ENCODE measurements around the gene TLE1.

DNA sequence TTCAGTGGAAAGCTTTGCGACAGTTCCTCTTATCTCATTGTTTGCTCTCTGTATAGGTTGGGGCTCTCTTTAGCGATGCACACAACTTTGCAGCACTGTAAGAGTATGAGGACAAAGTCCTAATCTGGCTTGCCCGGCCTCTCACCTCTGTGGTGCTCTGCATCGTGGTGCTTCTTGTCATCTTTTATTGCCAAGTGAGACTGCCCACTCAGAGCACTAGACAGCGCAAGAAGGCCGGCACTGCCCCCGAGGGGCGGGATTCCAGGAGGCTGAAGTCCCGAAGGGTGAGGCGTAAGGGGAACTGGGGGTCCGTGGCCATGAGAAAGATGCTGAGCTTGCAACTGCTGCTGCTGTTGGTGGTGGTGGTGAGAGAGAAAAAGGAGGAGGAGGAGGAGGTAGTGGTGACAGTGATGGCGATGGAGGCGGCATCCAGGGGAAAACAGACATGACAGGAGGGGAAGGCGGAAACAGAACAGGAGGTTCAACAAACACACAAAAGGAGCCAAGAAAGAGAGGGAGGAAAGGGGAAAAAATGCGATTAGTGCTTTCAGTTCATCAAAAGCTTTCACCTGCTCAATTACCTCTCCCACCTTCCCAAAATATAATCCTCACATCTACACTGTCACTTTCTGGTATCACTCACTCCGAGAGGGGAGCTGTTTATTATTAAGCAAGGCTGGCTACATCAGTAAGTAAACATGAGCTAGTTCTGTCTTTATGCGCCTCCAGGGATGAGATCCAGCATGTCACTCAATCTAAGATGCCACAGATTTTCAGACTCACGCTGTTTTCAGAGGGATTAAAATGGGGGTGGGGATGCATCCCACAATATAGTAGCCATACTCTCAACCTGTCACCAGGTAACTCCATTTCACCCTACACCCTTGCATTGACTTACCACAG is 55.1 kb downstream of the TLE1 start:
- TF ChIP-seq EZH2 (IDR thresholded peaks at IDR 0.05; ENCODE audit: borderline replicate concordance) (no peak), EZH2phosphoT487 (IDR thresholded peaks at IDR 0.05; ENCODE audit: low read depth, severe bottlenecking, unreplicated experiment) (no peak)
- TF ChIP-seq, protein P1, sequence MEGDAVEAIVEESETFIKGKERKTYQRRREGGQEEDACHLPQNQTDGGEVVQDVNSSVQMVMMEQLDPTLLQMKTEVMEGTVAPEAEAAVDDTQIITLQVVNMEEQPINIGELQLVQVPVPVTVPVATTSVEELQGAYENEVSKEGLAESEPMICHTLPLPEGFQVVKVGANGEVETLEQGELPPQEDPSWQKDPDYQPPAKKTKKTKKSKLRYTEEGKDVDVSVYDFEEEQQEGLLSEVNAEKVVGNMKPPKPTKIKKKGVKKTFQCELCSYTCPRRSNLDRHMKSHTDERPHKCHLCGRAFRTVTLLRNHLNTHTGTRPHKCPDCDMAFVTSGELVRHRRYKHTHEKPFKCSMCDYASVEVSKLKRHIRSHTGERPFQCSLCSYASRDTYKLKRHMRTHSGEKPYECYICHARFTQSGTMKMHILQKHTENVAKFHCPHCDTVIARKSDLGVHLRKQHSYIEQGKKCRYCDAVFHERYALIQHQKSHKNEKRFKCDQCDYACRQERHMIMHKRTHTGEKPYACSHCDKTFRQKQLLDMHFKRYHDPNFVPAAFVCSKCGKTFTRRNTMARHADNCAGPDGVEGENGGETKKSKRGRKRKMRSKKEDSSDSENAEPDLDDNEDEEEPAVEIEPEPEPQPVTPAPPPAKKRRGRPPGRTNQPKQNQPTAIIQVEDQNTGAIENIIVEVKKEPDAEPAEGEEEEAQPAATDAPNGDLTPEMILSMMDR (IDR thresholded peaks at IDR 0.05; ENCODE audit: poor library complexity) = no peak

Measured in hepatocyte (in vitro differentiated cells).